Right renal cortex interstitium (tissue), 3 donors: ENCODE results near the gene LEMD2. TPM values are rescaled to one million over a fixed set of nuclear protein-coding genes. Genes with fewer than 3 reads are reported as not detected.

Source experiments
- DNase-seq, 3 donors: peaks; one replicate each; pipeline ENCODE4 v3.0.0-alpha.2; 2013; ENCODE audit warnings: low read depth in 3 of 3, low spot score in 2 of 3
- polyA plus RNA-seq, 3 donors: library from polyadenylated mRNA; unstranded; fragments of 120-200 nt; gene quantifications; one replicate each; pipeline ENCODE4 v1.2.1, GENCODE V29; 2013; ENCODE audit not compliant: insufficient read length in 3 of 3

LEMD2 gene
- polyA plus RNA-seq, 3 donors: 60.8 to 66.6 (median 62.3) TPM

- no peak for DNase-seq
These were observed 46.1 kb downstream of the LEMD2 start for GRCh38 chr6:33742837-33743236.

- no peak for DNase-seq
These were observed 46.8 kb downstream of the LEMD2 start for GRCh38 chr6:33742092-33742491.

- DNase-seq: no peak
These were observed 48.1 kb downstream of the LEMD2 start for GRCh38 chr6:33740794-33741193.

GRCh38 chr6:33740204-33740608 lies 48.7 kb downstream of the LEMD2 start:
- DNase-seq: no peak

DNA sequence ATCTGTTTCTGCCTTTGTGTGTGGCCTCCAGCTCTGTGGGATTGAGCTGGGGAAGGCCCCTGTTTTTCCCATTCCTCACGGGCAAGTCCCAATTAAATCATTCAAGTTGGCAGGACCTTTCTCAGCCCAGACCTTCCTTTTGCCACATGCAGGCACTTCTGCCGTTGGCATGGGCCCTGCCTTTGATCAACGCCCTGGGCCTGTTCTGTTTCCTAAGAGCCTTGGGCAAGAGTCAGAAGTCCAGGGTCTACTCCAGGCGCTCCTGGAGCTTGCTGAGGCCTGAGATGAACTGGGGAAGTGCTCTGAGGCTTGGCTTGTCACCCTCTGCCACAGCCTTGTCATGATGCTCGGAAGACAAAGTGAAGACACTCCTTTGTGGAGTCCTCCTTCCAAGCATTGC lies 49.4 kb downstream of the LEMD2 start:
- no peak for DNase-seq

DNA sequence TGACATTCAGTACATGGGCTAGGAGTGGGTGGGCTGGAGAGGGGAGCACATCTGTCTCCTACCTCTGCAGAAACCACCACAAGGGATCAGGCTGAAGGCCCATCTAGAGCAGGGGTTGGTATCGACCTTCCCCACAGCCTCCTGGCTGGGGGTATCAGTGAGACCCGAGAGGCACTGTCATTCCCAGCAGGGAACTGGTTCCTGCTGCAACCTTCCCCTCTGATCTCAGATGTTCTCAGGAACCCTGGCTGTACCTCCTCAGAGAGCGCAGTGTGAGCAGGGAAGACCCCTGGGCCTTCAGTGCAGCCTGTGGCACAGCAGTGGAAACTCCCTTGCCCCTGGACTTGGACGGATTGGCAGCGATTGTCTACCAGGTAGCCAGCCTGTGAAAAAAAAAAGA lies 50.1 kb downstream of the LEMD2 start:
- DNase-seq: no peak

DNA sequence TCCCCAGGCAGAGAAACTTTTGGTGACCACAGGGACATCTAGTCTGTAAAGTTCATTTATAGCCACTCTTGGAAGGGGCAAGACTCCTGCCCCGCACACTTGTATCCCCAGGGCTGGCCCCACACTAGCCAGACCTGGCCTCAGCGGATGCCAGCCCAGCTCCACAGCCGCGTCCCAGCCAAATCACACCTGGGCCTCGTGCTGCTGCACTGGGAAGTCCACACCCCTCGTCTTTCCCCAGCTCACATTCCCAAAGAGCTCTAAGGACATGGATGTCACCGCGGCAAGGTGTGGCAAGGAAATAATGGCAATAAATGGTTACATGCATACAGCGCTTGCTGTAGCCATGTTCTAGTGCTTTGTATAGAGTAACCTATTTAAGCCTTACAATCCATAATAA lies 50.8 kb downstream of the LEMD2 start:
- DNase-seq: no peak

- no peak for DNase-seq
These were observed 51.5 kb downstream of the LEMD2 start for GRCh38 chr6:33737267-33738026.

DNA sequence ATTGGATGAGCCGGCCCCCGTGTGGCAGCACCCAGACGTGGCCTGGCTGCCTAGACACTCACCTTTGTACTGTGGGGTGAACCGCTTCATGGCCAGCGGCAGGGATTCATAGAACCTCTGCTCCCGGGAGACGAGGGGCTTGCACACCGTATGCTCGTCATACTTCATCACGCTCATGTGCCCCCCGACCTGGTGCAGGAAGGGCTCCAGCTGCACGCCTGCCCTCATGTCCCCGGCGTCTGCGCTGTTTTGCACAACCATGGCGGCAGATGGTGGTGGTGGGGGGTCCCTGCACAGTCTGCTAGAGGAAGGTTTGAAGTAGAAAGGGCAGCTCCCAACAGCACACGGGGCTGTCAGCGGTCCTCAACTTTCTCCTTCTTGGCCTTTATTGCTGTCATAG lies 53.7 kb downstream of the LEMD2 start:
- no peak for DNase-seq

- no peak for DNase-seq
These were observed 55.3 kb downstream of the LEMD2 start for GRCh38 chr6:33733709-33734007.

- DNase-seq: no peak
These were observed 55.9 kb downstream of the LEMD2 start for GRCh38 chr6:33732817-33733708.

GRCh38 chr6:33732385-33732784 lies 56.5 kb downstream of the LEMD2 start:
- no peak for DNase-seq

- DNase-seq: no peak
These were observed 57.1 kb downstream of the LEMD2 start for GRCh38 chr6:33731751-33732282.

- DNase-seq: no peak
These were observed 57.9 kb downstream of the LEMD2 start for GRCh38 chr6:33731035-33731434.

- DNase-seq: no peak
These were observed 58.3 kb downstream of the LEMD2 start for GRCh38 chr6:33730611-33731010.

DNA sequence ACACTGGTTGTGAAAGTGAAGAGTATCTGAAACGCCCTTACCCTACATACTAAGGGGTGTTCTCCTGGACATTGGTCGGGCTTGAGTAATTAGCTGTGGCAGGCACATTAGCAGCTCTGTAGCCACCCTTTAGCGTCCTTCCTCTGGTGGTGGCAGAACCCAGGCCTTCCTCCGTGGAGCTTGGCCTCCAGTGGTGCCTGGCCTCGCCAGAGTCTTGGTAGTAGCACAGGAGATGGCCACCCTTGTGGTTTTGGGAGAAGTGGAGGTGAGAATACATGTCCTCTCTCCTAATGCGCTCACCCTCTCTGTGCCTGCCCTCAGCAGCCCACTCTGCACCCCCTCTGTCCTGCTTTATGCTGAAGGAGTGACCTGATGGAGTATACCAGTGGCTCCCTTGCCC lies 59.9 kb downstream of the LEMD2 start:
- no peak for DNase-seq

DNA sequence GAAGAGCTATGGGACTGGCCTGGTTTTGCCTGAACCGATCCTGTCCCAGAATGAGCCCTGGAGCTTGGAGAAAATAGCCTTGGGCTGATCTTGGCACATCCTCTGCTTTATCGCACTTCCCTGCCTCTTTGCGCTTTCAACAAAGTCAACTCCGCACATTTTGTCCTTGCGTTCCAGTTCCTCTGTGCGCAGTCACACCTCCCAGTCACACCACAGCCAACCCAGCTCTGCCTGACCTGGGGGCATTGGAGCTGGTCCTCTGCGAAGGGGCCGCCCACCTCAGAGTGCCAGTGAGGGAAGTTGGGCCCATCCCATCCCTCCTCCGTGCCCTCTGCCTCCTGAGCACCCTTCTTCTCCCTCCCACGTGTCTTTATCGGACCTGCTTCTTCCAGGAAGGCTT lies 60.5 kb downstream of the LEMD2 start:
- DNase-seq: no peak

DNA sequence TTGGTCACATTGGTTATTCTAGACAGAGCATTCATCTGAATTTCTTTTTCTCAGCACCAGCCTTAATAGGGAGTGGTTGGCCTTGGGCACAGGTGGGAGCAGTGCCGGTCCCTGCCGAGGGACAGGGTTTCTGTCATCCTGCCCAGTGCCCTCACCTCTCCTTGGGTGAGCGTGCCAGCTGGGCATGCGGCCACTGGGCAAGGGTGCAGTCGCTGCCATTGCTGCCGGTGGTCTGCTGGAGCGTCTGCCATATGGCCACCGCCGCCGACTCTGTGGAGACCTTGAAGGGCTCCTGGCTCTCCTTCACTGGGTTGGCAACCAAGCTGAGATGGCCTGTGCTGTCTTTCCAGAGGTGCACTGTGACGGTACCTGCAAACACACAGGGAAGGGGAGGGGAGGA lies 61.0 kb downstream of the LEMD2 start:
- DNase-seq: no peak

DNA sequence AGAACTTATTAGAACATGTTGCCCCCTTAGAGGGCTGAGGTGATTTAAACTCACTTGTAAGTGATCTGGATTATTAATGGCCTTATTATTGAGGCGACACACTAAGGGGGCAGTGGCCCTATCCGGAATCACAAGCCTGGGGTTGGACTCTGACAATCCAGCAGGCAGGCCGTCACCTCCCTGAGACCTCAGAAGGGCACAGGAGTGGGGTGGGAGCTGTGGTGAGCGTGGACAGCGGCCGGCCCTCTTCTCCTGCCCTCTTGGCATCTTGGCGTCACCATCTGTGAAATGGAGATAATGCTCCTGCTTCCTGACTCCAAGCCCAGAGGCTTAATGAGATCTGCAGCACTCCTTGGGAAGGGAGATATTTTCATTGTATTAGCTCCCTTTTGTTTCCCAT lies 61.8 kb downstream of the LEMD2 start:
- no peak for DNase-seq

- no peak for DNase-seq
These were observed 62.2 kb downstream of the LEMD2 start for GRCh38 chr6:33726696-33727095.

DNA sequence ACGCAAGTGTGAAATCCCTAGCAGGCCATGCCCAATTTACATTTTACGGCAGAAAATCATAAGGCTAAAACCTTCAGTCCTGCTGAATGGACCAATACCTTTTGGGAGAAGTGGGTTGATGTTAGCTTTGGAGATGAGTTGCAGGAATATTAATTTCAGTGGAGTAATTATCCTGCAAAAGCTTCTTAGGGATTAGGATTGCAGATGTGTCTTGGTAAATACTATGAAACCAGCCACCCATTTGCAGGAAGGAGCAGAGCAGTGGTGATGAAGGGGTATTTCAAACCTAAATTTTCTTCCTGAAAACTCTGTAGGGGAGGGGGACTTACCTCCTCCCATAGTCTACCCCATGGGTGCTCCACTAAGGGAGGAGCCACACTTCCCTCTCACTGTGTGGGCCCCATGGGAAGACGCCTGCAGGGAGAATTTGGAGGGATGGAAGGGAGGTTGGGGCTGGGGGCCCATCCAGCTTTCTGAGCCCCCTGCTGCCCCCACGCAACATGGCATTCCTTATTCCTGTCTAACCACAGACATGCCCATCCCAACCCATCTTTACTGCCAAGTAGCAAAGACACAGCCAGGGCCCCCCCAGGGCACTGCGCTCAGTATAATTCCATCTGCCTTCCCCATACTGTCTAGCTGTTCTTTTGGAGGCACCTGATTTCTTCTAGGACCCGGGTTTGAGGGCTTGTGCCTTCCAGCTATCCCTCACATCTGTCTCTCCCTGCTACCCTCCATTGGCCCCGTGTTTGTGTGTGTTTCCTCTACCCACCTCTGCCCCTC lies 62.8 kb downstream of the LEMD2 start:
- DNase-seq: no peak
